Endothelial cell of umbilical vein (primary cell): ENCODE data around the gene CFL1. TPM values are rescaled to one million over a fixed set of nuclear protein-coding genes. Genes with fewer than 3 reads are reported as not detected.
A peak's percentile ranks its signal among the peaks of the same experiment; 100 is the strongest.

ENCODE experiments used
- BruUV-seq: library from RNA; stranded (reverse); fragments of 400-500 nt; replicated peaks from 2 replicates; lab custom pipeline; 2021; lab: Mats Ljungman, UMichigan
- CTCF ChIA-PET: fragments of 300-600, 350-600 bp; sonication (Branson Sonifier 250); formaldehyde crosslinking; loops from one replicate; lab custom pipeline; 2021; ENCODE audit warnings: antibody characterized with exemption, inconsistent platforms; lab: Charles Lee
- POLR2A ChIA-PET: fragments of 300-600, 350-600 bp; sonication (Branson Sonifier 250); formaldehyde crosslinking; loops from one replicate; lab custom pipeline; 2021; ENCODE audit warnings: antibody characterized with exemption, inconsistent platforms; lab: Charles Lee
- DNase-seq: peaks from one replicate; pipeline ENCODE4 v3.0.0-alpha.2; 2011; ENCODE audit warnings: low read depth, low spot score
- FAIRE-seq: peaks from 2 replicates; lab custom pipeline; 2011; peaks lifted over from hg19 to GRCh38; lab: Jason Lieb, UNC
- H2AFZ ChIP-seq: 2 replicates; pipeline ENCODE4 v1.6.0; 2012; ENCODE audit warnings: low read depth, low read length, control low read depth, inconsistent platforms
- H3K27ac ChIP-seq: 2 replicates; pipeline ENCODE4 v1.5.1; 2011; ENCODE audit warnings: low read depth, mild to moderate bottlenecking, control low read depth, low read length, moderate library complexity; ENCODE audit not compliant: insufficient read depth
- H3K27me3 ChIP-seq, 2 experiments: 2 replicates each; pipeline versions ENCODE4 v1.6.0 to v1.6.1; 2011; ENCODE audit warnings: low read length in 2 of 2, mixed read lengths in 1 of 2; ENCODE audit not compliant: control insufficient read depth in 2 of 2, insufficient read depth in 2 of 2
- H3K36me3 ChIP-seq, 2 experiments: 2 replicates in 1 of 2; 3 replicates in 1 of 2; pipeline ENCODE4 v1.5.1; 2011; ENCODE audit warnings: low read length in 2 of 2, mild to moderate bottlenecking in 1 of 2, moderate library complexity in 1 of 2; ENCODE audit not compliant: control insufficient read depth in 2 of 2, insufficient read depth in 2 of 2; ENCODE audit errors: extremely low read depth in 1 of 2
- H3K4me1 ChIP-seq: 3 replicates; pipeline ENCODE4 v1.5.1; 2011; ENCODE audit warnings: mild to moderate bottlenecking, low read length; ENCODE audit not compliant: control insufficient read depth, insufficient read depth; ENCODE audit errors: extremely low read depth
- H3K4me2 ChIP-seq: 2 replicates; pipeline ENCODE4 v1.6.1; 2011; ENCODE audit warnings: low read length, control low read depth, mixed read lengths; ENCODE audit not compliant: insufficient read depth
- H3K4me3 ChIP-seq, 3 experiments: fragments of 200-600 bp in 1 of 3; sonication (generic), shearing (Covaris generic) in 1 of 3; replicated peaks in 1 of 3; 2 replicates each; pipeline ENCODE4 v1.5.1; 2011 to 2016; ENCODE audit warnings: control low read depth in 3 of 3, low read length in 3 of 3, mild to moderate bottlenecking in 2 of 3, inconsistent platforms in 1 of 3, low read depth in 1 of 3, moderate library complexity in 1 of 3; ENCODE audit not compliant: insufficient read depth in 1 of 3
- H3K79me2 ChIP-seq: 2 replicates; pipeline ENCODE4 v1.6.0; 2012; ENCODE audit warnings: low read length, inconsistent platforms; ENCODE audit not compliant: control insufficient read depth, insufficient read depth
- H3K9ac ChIP-seq: replicated peaks from 2 replicates; pipeline ENCODE3; 2011; ENCODE audit warnings: low read length, control low read depth; ENCODE audit not compliant: insufficient read depth; ENCODE audit errors: extremely low read depth
- H3K9me1 ChIP-seq: replicated peaks from 3 replicates; pipeline ENCODE4 v1.6.0; 2011; ENCODE audit warnings: mild to moderate bottlenecking, low read length; ENCODE audit not compliant: control insufficient read depth, insufficient read depth; ENCODE audit errors: extremely low read depth
- H3K9me3 ChIP-seq: replicated peaks from 2 replicates; pipeline ENCODE4 v1.5.1; 2012; ENCODE audit warnings: low read length, inconsistent platforms; ENCODE audit not compliant: control insufficient read depth, insufficient read depth
- H4K20me1 ChIP-seq: replicated peaks from 2 replicates; pipeline ENCODE3; 2011; ENCODE audit warnings: mild to moderate bottlenecking, low read length; ENCODE audit not compliant: control insufficient read depth, insufficient read depth; ENCODE audit errors: extremely low read depth
- CTCF ChIP-seq, 2 donors: IDR thresholded peaks; 1 replicate in 1 of 2; 2 replicates in 1 of 2; pipeline ENCODE4 v1.5.1; 2011; ENCODE audit warnings: low read length in 2 of 2, mild to moderate bottlenecking in 2 of 2, moderate library complexity in 2 of 2, control low read depth in 1 of 2, inconsistent platforms in 1 of 2, low read depth in 1 of 2; ENCODE audit not compliant: insufficient read depth in 1 of 2; ENCODE audit errors: extremely low read depth in 1 of 2
- EZH2 ChIP-seq: IDR thresholded peaks from 2 replicates; pipeline ENCODE4 v1.6.1; 2012; ENCODE audit warnings: borderline replicate concordance, low read depth, mild to moderate bottlenecking, moderate library complexity, low read length, inconsistent platforms; ENCODE audit not compliant: severe bottlenecking
- FOS ChIP-seq: IDR thresholded peaks from 2 replicates; pipeline ENCODE4 v1.6.1; 2011; ENCODE audit warnings: mild to moderate bottlenecking, low read length, moderate library complexity, borderline replicate concordance; ENCODE audit not compliant: insufficient read depth
- GATA2 ChIP-seq: IDR thresholded peaks from 2 replicates; pipeline ENCODE4 v1.7.0; 2011; ENCODE audit warnings: low read depth, mild to moderate bottlenecking, moderate library complexity, mixed read lengths, low read length; ENCODE audit not compliant: insufficient read length, insufficient read depth
- JUN ChIP-seq: IDR thresholded peaks from 2 replicates; pipeline ENCODE4 v1.6.1; 2011; ENCODE audit warnings: borderline replicate concordance, low read depth; ENCODE audit not compliant: insufficient read length, insufficient read depth
- MAX ChIP-seq: IDR thresholded peaks from 2 replicates; pipeline ENCODE4 v1.6.1; 2011; ENCODE audit not compliant: insufficient read depth, insufficient read length
- MYC ChIP-seq: IDR thresholded peaks from one replicate; pipeline ENCODE4 v1.6.1; 2011; ENCODE audit warnings: mild to moderate bottlenecking, low read depth, low read length
- POLR2A ChIP-seq: IDR thresholded peaks from 2 replicates; pipeline ENCODE4 v1.6.1; 2012; ENCODE audit warnings: low read depth, mild to moderate bottlenecking, control low read depth, low read length
- POLR2AphosphoS5 ChIP-seq: IDR thresholded peaks from 2 replicates; pipeline ENCODE4 v1.6.1; 2012; ENCODE audit warnings: low read depth, mild to moderate bottlenecking, control low read depth, low read length, moderate library complexity; ENCODE audit not compliant: insufficient read depth
- dilution Hi-C: fragments of 300-500 bp; cut with MboI; formaldehyde crosslinking; loops from one replicate; pipeline ENCODE4 v1.15.0; 2019; ENCODE audit warnings: low sequenced_read_pairs; ENCODE audit not compliant: extremely low pct_ligation_motif_present
- intact Hi-C: fragments of 100-400 bp; cut with micrococcal nuclease; formaldehyde crosslinking; loops from one replicate; pipeline ENCODE4 v1.10.0; 2022
- polyA plus RNA-seq, 4 experiments: library from polyadenylated mRNA; depleted of rRNA in 3 of 4; stranded (reverse) in 3 of 4; unstranded in 1 of 4; fragments of >200 nt; gene quantifications; 2 replicates each; pipeline versions ENCODE4 v1.2.1 to v1.2.3, GENCODE V29; 2011 to 2012; ENCODE audit warnings: missing spikeins in 1 of 4
- total RNA-seq: library from RNA; stranded (reverse); gene quantifications from 2 replicates; pipeline ENCODE4 v1.2.3, GENCODE V29; 2021

The CFL1 gene
- total and polyA plus RNA-seq, 2 donors (not counting 3 experiments of a cell fraction or from before 2014, with no cell fraction given), result 1,844 to 2,403 TPM

GRCh38 chr11:65854852-65855837 is 2.8 kb downstream of the CFL1 start:
- dilution Hi-C loops, result no loop called here
- Histone ChIP-seq H3K27ac (no peak overlapping the region), H3K27me3 (no peaks in the 10 kb centered on the region), H3K9me1 (no peaks in the 10 kb centered on the region), H3K4me1 (peaks cover 29% of the 10 kb centered on the region), H2AFZ (no peak overlapping the region), H3K9ac (no peak overlapping the region), H3K4me2 (peak overlapping the region; percentile 90), H3K9me3 (no peaks in the 10 kb centered on the region), H3K36me3 (peaks cover 36 to 44% of the 10 kb centered on the region in 2 experiments), H4K20me1 (peaks cover 9% of the 10 kb centered on the region), H3K4me3 (no peak overlapping the region), H3K79me2 (peaks cover 49% of the 10 kb centered on the region)
- ChIA-PET CTCF (no interaction called here), POLR2A (no interaction called here)
- no peak for TF ChIP-seq MYC
- no peak for TF ChIP-seq JUN
- no peak for TF ChIP-seq FOS
- TF ChIP-seq MAX, result no peak
- TF ChIP-seq GATA2, result no peak
- no peak for TF ChIP-seq CTCF (IDR thresholded peaks at IDR 0.05; ENCODE audit: extremely low read depth in 1 of 2, insufficient read depth in 1 of 2, low read depth in 1 of 2, low read length in 2 of 2)
- TF ChIP-seq POLR2A, result no peak
- no peak for TF ChIP-seq EZH2
- TF ChIP-seq POLR2AphosphoS5, result no peak
- DNase-seq (no peak), FAIRE-seq (no peak)
- intact Hi-C loops, result no loop called here
- BruUV-seq, result TSS peak; percentile 45
